GM21447 (cell line): ENCODE measurements around the gene PSMB8.
A peak's percentile ranks its signal among the peaks of the same experiment; 100 is the strongest.
"Not testable (repeated sequence)": the region's sequence is repeated elsewhere in the genome, so short reads cannot be mapped to it uniquely, and the experiment has no call there.

Experiments used
- ATAC-seq: cut with Tn5 transposase; IDR thresholded peaks from one replicate; pipeline ENCODE4 v1.9.1; 2021; ENCODE audit not compliant: unreplicated experiment

PSMB8 gene

GRCh38 chr6:32838114-32838958, 5.5 kb downstream of the PSMB8 start, which contains the start of gene TAP2:
TAP2 (minus strand) TSS chr6:32838739; CDS start chr6:32838233, 506 bp downstream.
- peak; percentile 72 for ATAC-seq

GRCh38 chr6:32837651-32838113, 6.2 kb downstream of the PSMB8 start:
- no peak for ATAC-seq

GRCh38 chr6:32836873-32837272, 7.0 kb downstream of the PSMB8 start:
- no peak for ATAC-seq

- ATAC-seq: no peak
These were observed 8.5 kb downstream of the PSMB8 start for GRCh38 chr6:32835167-32835893.

GRCh38 chr6:32833664-32834063, 10.2 kb downstream of the PSMB8 start:
- ATAC-seq: no peak

- no peak for ATAC-seq
These were observed 11.3 kb downstream of the PSMB8 start for GRCh38 chr6:32832535-32832934.

- no peak for ATAC-seq
These were observed 12.9 kb downstream of the PSMB8 start for GRCh38 chr6:32830936-32831335.

GRCh38 chr6:32830017-32830416, 13.8 kb downstream of the PSMB8 start:
- ATAC-seq: no peak

GRCh38 chr6:32829495-32829894, 14.4 kb downstream of the PSMB8 start:
- ATAC-seq: no peak

- ATAC-seq: no peak
These were observed 16.8 kb downstream of the PSMB8 start for GRCh38 chr6:32827025-32827424.

GRCh38 chr6:32825966-32826365, 17.9 kb downstream of the PSMB8 start:
- ATAC-seq: no peak

- ATAC-seq: no peak
These were observed 24.1 kb downstream of the PSMB8 start for GRCh38 chr6:32819729-32820128.

- ATAC-seq: no peak
These were observed 25.0 kb downstream of the PSMB8 start for GRCh38 chr6:32818867-32819266.

- ATAC-seq: no peak
These were observed 27.1 kb downstream of the PSMB8 start, which contains the start of gene HLA-DOB for GRCh38 chr6:32816746-32817204. HLA-DOB (minus strand) TSS chr6:32817002; CDS start chr6:32816951, 51 bp downstream.

- peak; percentile 68 for ATAC-seq
These were observed 27.9 kb downstream of the PSMB8 start for GRCh38 chr6:32815996-32816395.

- ATAC-seq: no peak
These were observed 28.7 kb downstream of the PSMB8 start for GRCh38 chr6:32815115-32815514.

- no peak for ATAC-seq
These were observed 29.7 kb downstream of the PSMB8 start for GRCh38 chr6:32814145-32814544.

- ATAC-seq: no peak
These were observed 34.7 kb downstream of the PSMB8 start for GRCh38 chr6:32809171-32809570.

- ATAC-seq: no peak
These were observed 36.7 kb downstream of the PSMB8 start for GRCh38 chr6:32807020-32807580.

- ATAC-seq: not testable (repeated sequence)
These were observed 38.4 kb downstream of the PSMB8 start for GRCh38 chr6:32805404-32805803.

- no peak for ATAC-seq
These were observed 40.4 kb downstream of the PSMB8 start for GRCh38 chr6:32803416-32803815.
